Activated CD8-positive, alpha-beta memory T cell treated with anti-CD3 and anti-CD28 coated beads for 36 hours (primary cell): ENCODE measurements around the gene NT5C1A. TPM values are rescaled to one million over a fixed set of nuclear protein-coding genes. Genes with fewer than 3 reads are reported as not detected.

ENCODE experiments used
- CTCF ChIA-PET: fragments of 350-600 bp; sonication (Branson Sonifier 250); formaldehyde crosslinking; loops from one replicate; lab custom pipeline; 2021; ENCODE audit warnings: antibody characterized with exemption; lab: Charles Lee
- POLR2A ChIA-PET: fragments of 350-600 bp; sonication (Branson Sonifier 250); formaldehyde crosslinking; loops from one replicate; lab custom pipeline; 2021; ENCODE audit warnings: antibody characterized with exemption; lab: Charles Lee
- total RNA-seq, 2 experiments: library from RNA; stranded (reverse); gene quantifications; one replicate each; pipeline ENCODE4 v1.2.3, GENCODE V29; 2021

Gene NT5C1A
- total RNA-seq, 2 experiments from 2014 or later = not detected

DNA sequence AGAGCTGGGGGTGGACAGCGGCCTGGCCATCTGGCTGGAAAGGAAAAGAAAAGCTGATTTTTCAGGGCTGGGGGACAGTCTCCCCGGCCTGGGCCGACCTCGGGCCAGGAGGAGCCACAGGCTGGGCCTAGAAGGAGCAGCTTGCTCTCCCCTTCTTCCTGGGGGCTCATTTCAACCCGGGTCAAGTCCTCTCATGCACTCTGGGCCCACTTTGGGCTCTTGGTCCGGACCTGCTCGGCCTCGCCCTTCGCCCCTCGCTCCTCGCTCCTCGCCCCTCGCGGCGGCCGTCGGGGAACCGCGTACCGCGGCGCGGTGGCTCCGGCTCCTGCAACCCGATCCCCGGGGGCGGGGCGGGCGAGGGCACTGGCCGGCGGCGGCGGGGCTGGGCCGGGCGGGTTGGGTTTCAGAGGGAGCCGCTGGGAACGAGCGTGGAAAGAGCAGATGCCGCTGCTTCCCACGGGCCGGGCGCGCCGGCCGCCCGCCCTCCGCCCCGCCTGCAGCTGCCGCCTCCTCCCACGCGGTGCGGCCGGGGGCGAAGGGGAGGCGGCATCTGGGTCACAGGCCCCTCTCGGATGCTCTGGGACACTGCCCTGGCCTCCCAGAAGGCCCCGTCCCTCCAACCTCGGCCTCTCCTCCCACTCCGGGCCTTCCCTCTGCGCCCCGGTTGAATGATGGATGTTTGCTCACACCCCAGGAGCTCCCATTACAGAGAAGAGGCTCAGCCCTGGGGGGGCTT is 39.1 kb downstream of the NT5C1A start:
- CTCF ChIA-PET = interaction anchor here (0.8 to 2.0 kb wide), 2 partner anchors 21 to 25 kb away, joined by 3 to 6 read pairs; no protein-coding TSS in a partner anchor
- POLR2A ChIA-PET = no interaction called here

GRCh38 chr1:39632323-39632681 is 39.6 kb downstream of the NT5C1A start:
- CTCF ChIA-PET = interaction anchor here (2.0 kb wide), 1 partner anchor 25 kb away, joined by 6 read pairs; no protein-coding TSS in a partner anchor
- POLR2A ChIA-PET = no interaction called here

- POLR2A ChIA-PET = no interaction called here
- CTCF ChIA-PET = interaction anchor here (1.3 kb wide), 1 partner anchor 26 kb away, joined by 4 read pairs; no protein-coding TSS in a partner anchor
Observed at GRCh38 chr1:39631361-39632322, 40.3 kb downstream of the NT5C1A start.

GRCh38 chr1:39628807-39629350 is 43.0 kb downstream of the NT5C1A start:
- CTCF ChIA-PET = interaction anchor here (1.7 kb wide), 1 partner anchor 22 kb away, joined by 6 read pairs; no protein-coding TSS in a partner anchor
- POLR2A ChIA-PET = no interaction called here

GRCh38 chr1:39626646-39627045 is 45.3 kb downstream of the NT5C1A start:
- ChIA-PET CTCF (no interaction called here), POLR2A (interaction anchor here (0.9 kb wide), 1 partner anchor 191 kb away, joined by 4 read pairs; no protein-coding TSS in a partner anchor)

GRCh38 chr1:39625462-39626273 is 46.2 kb downstream of the NT5C1A start:
- CTCF ChIA-PET = no interaction called here
- POLR2A ChIA-PET = interaction anchor here (0.9 kb wide), 1 partner anchor 192 kb away, joined by 4 read pairs; no protein-coding TSS in a partner anchor

- CTCF ChIA-PET = no interaction called here
- POLR2A ChIA-PET = no interaction called here
Observed at GRCh38 chr1:39625009-39625408, 46.9 kb downstream of the NT5C1A start.

DNA sequence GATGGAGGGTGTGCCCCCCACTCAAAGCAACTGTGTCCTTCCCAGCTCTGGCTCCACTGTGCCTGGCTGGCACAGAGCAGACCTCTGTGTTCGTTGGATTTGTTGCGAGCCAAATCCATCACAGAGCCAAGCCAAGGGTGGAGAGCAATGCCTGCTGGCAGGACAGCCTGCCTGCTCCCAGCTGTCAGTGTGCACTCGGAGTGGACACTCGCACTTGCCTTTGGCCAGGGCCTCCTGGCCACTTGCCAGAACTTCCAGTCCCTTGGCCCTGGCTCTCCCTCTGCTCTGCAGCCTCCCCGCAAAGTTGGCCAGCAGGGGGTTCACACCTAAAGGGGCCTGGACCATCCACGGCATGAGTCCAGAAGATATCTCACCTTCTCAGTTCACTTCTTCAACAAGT is 48.9 kb downstream of the NT5C1A start:
- POLR2A ChIA-PET = no interaction called here
- CTCF ChIA-PET = interaction anchor here (1.3 kb wide), 1 partner anchor 17 kb away, joined by 4 read pairs; no protein-coding TSS in a partner anchor

DNA sequence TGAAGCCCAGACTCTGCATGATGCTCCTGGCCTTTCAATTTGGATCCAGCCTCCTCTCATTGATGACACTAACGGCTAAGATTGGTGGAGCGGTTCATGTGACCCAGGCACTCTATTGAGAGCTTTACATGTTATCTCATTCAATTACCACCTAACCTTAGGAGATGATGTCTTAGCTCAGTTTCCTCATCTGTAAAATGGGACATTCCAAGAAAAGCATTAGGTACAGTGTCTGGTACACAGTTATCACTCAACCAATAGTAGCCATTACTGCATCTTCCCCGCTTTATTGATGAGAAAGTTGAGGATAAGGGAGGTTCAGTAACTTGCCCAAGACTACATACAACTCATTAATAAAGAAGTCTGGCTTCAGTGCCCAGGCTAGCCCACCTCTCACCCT is 49.5 kb downstream of the NT5C1A start:
- ChIA-PET CTCF (interaction anchor here (1.3 to 1.9 kb wide), 2 partner anchors 12 to 16 kb away, joined by 4 read pairs; no protein-coding TSS in a partner anchor), POLR2A (interaction anchor here (0.7 kb wide), 1 partner anchor 15 kb away, joined by 3 read pairs; no protein-coding TSS in a partner anchor)

DNA sequence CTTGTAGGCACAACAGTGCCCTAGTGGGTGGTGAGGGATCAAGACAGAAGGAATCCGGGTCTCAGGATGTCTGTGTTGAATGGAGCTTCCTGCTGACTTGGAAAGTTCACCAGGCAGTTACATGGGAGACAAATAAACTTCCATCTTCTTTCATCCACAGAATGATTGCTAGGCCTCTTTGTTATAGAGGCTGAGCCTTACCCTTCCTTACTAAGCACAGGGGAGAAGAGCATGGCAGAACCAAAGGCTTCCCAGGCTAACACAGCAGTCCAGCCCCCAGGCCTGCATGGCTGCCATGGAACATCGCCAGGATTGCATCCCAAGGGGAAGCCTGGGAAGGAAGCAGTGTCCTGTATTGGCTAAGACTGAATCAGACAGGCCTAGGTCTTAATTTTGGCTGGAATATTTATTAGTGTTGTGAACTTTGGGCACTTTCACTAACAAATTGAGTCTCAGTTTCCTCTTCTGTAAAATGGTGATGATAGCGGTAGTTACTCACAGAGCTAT is 51.2 kb downstream of the NT5C1A start:
- POLR2A ChIA-PET = no interaction called here
- CTCF ChIA-PET = interaction anchor here (1.9 kb wide), 1 partner anchor 11 kb away, joined by 4 read pairs; no protein-coding TSS in a partner anchor

GRCh38 chr1:39617488-39618049 is 54.3 kb downstream of the NT5C1A start:
- ChIA-PET POLR2A (no interaction called here), CTCF (interaction anchor here (1.3 to 1.5 kb wide), 2 partner anchors 9 to 11 kb away, joined by 3 to 5 read pairs; no protein-coding TSS in a partner anchor)

DNA sequence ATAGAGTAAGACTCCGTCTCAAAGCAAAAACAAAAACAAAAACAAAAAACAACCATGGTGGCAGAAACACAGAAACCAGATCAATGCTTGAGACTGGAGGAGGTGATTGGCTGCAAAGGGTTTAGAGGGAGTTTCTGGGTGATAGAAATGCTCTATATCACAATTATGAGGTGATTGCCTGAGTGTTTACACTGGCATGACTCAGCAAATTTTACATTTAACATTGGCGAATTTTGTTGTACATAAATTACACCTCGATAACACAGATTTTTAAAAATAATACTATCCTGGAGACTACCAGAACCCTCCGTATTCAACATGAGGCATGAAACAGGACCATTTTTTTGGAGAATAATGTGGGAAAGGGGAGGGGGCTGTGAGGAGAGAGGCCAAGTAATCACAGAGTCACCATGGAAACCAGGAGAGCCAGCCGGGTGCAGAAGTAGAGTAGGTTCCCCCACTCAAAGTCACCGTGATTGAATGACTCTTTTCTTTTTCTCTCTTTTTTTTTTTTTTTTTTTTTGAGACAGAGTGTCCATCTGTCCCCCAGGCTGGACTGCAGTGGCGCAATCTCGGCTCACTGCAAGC is 56.7 kb downstream of the NT5C1A start:
- CTCF ChIA-PET = interaction anchor here (1.4 kb wide), 1 partner anchor 43 kb away, joined by 3 read pairs; no protein-coding TSS in a partner anchor
- POLR2A ChIA-PET = no interaction called here

DNA sequence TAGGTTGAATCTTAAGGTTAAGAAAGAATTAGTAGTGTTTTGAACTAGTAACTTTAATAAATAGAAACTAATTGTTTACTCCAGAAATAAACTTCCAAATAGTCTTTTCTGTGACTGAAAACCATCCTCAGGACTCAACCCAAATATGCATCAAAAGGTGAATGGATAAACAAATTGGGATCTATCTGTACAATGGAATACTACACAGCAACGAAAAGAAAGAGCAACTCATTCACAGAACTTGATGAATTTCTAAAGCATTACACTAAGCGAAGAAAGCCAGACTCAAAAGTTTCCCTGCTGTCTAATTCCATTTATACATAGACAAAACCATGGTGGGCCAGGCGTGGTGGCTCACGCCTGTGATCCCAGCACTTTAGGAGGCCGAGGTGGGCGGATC is 57.4 kb downstream of the NT5C1A start:
- ChIA-PET POLR2A (no interaction called here), CTCF (no interaction called here)

DNA sequence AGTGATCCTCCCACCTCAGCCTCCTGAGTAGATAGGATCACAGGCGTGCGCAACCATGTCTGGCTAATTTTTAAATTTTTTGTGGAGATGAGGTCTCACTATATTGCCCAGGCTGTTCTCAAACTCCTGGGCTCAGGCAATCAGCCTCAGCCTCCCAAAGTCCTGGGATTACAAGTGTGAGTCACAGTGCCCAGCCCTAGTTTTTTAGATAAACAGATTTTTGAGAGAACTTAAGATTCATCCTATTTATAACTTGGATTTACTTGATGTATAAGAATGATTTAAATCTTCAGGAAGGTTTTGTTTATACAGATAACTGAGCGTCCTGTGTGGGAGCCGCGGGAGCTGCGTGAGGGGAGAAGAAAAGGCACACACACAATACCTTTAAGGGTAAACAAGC is 58.7 kb downstream of the NT5C1A start:
- CTCF ChIA-PET = no interaction called here

GRCh38 chr1:39609618-39610331 is 62.1 kb downstream of the NT5C1A start:
- ChIA-PET CTCF (interaction anchor here (1.0 to 6.2 kb wide), 5 partner anchors 8 to 49 kb away, joined by 4 to 71 read pairs (median 5); no protein-coding TSS in a partner anchor), POLR2A (no interaction called here)

More for the DNA sequence above, 58.7 kb downstream of the NT5C1A start:
- POLR2A ChIA-PET = no interaction called here
